CD4-positive, alpha-beta T cell treated with Interleukin-15 for 1 hour (primary cell): ENCODE results near the gene DTX4.
"Not testable (repeated sequence)": the region's sequence is repeated elsewhere in the genome, so short reads cannot be mapped to it uniquely, and the experiment has no call there.

ENCODE experiments used
- DNase-seq: peaks from one replicate; pipeline ENCODE4 v3.0.0-alpha.2; 2020

DTX4 gene

DNA sequence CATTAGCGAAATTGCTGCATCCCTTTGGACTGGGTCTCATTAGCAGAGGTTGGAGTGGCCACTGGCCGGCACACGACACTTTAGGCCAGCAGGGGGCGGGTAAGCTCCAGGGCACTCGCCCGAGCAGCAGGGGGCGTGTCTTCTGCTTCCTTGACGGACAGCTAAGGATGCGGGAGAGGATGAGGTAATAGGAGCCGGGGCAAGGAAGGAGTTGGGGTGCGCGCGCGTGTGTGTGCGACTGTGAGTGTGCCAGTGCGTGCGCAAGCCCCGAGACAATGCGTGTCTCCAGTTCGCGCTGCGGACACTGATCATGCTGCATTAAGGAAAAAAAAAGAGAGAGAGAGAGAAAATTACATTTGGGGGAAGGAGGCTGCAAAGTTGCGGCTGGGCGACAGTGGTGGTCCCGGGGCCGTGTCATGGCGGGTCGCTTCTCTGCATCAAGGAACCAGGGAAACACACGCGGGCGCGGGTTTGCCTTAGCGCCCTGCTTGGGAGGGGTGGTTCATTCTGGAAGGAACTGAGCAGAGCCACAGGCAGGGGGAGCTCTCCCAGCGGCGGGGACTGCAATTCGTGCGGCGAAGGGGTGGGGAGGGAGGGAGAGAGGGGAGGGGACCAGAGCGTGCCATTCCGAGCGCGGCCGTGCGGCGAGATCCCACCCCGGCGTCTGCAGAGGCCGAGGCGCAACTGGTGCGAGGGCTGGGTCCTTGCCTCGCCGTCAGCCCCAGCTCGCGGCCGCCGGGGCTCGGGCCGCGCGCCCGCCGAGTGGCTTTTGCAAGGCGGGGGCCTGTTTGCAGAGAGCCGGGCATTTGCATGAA lies at the start of gene DTX4:
DTX4 (plus strand) TSS at position 625 of the 815 bp plus-strand sequence. CDS start 464 bp downstream, outside the sequence.
- peak; percentile 87 for DNase-seq

DNA sequence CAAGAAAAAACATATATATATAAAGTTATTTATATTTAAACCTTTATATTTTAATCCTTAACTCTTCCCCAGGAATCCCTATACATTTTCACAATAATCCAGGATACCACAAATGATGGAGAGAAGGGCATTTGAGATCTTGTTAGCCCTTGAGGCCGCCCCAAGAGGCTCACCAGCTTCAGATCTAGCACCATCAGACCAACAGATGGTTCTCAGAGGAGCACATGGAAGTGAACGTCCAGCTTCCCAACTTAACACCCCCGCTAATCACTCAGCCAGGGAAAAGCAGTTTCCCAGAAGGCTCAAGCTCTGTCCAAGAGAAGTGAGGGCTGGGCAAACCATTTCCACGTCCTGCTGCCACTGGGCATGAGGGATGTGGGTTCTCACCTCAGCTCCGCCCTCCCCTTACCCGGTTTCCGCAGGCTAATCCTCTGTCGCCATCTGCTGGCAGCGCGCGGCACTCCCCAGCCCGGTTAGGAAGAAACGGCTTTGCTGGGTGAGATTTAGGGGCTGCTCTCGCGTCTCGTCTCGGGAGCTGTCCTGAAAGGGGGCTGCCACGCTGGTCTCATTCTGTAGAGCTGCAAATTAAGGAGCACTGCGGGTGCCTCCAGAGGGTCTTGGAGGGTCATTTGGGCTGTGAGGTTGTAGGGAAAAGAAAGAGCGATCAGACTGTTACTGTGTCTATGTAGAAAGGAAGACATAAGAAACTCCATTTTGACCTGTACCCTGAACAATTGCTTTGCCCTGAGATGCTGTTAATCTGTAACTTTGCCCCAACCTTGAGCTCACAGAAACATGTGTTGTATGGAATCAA lies 36.1 kb upstream of the DTX4 start:
- peak; percentile 84 for DNase-seq

DNA sequence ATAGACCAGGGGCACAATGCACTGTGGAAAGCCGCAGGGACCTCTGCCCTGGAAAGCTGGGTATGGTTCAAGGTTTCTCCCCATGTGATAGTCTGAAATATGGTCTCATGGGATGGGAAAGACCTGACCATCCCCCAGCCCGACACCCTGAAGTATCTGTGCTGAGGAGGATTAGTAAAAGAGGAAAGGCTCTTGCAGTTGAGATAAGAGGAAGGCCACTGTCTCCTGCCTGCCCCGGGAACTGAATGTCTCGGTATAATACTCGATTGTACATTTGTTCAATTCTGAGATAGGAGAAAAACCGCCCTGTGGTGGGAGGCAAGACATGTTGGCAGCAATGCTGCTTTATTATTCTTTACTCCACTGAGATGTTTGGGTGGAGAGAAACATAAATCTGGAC lies 35.4 kb upstream of the DTX4 start:
- not testable (repeated sequence) for DNase-seq

GRCh38 chr11:59137190-59137589 lies 34.7 kb upstream of the DTX4 start:
- no peak for DNase-seq

DNA sequence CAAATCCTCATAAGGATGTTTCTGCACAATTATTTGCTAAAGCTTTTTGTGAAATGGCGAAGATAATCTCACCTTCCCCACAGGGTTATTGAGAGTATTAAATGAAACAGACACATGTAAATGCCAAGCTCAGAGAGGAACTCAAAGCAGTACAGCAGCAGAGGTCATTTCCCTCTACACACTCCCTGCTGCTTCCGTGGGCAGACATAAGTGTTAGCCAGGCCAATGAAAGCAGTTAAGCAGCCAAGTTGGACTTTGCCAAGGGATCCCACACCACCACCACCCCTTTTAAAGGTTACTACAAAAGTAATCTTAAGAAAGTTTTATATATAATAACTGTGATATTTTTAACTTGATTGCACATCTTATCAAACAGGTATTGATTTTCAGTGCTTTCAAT lies 33.3 kb upstream of the DTX4 start:
- no peak for DNase-seq

DNA sequence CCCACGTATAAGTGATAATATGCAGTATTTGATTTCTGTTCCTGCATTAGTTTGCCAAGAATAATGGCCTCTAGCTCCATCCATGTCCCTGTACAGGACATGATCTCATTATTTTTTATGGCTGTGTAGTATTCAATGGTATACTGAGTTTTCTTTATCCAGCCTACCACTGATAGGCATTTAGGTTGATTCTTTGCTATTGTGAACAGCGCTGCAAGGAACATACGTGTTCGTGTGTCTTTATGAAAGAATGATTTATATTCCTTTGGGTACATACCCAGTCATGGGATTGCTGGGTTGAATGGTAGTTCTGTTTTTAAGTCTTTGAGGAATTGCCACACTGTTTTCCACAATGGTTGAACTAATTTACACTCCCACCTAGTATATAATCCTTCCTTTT lies 30.7 kb upstream of the DTX4 start:
- DNase-seq, result no peak

- no peak for DNase-seq
These were observed 30.1 kb upstream of the DTX4 start for GRCh38 chr11:59141673-59142460.

GRCh38 chr11:59142530-59143507 lies 29.1 kb upstream of the DTX4 start, which contains the start of gene FAM111A:
Gene FAM111A (plus strand): TSS chr11:59142856. CDS start chr11:59148873, 6,017 bp downstream.
- DNase-seq, result peak; percentile 85

- DNase-seq, result no peak
These were observed 27.8 kb upstream of the DTX4 start for GRCh38 chr11:59144096-59144495.

GRCh38 chr11:59144579-59145345 lies 27.2 kb upstream of the DTX4 start:
- DNase-seq, result peak; percentile 76

- no peak for DNase-seq
These were observed 26.4 kb upstream of the DTX4 start for GRCh38 chr11:59145534-59145933.

GRCh38 chr11:59151761-59152160 lies 20.2 kb upstream of the DTX4 start:
- DNase-seq, result no peak

GRCh38 chr11:59152312-59152951 lies 19.5 kb upstream of the DTX4 start:
- no peak for DNase-seq

- DNase-seq, result no peak
These were observed 17.3 kb upstream of the DTX4 start for GRCh38 chr11:59154610-59155009.

DNA sequence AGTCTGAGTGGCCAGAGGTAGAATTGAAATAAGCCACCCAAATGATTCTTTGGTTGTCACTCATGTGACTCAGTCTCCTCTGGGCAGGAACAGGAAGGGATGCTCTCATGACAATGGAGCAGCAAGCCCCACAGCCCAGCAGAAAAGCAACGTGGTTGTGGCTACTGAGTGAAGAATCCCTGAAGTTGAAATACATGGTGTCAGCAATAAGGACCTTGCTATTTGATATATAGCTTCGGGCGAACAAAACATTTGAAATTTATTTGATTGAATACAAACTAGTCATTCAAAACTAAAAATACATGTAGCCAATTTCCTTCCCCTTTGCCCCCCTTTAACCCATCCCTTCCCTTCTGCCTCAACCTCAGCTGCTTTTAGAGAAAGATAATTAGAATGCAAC lies 14.5 kb upstream of the DTX4 start:
- no peak for DNase-seq

DNA sequence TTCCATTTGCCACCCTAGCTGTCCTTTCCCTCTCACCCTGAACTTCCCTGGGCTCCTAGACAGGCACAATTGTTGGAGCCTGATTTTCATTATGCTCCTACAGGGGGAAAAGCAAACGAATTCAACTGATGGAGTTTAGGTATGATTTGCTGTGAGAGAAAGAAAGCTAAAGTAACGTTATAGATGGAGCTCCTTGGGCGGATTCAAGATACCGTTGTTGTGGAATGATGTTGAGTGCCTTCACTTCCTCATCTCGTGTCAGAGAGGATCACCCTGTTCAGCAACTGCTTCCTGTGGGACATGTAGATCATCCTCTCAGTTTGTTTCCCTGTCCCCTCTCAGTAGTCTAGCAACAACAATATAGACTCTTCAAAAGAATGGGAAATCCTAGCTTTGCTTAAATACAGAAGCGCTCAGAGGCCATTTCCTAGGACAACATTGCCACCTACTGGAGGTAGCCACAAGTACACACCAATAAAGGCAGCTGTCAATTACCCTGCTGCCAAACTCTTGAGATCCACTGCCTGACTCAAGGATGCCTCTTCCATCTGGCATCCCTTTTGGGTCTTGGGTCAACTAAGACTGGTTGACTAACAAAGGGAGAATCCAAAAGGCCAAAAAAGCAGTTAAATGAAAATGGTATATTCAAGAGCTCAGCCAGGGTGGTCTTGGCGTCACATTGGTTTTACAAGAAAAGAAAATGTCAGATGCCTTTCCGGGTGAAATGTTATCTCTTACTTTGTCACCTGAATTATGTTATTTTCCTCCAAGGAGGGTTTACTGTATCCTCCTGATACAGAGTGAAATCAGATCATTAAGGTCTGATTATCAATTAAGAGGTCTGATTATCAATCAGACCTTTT lies 13.5 kb upstream of the DTX4 start:
- peak; percentile 69 for DNase-seq

DNA sequence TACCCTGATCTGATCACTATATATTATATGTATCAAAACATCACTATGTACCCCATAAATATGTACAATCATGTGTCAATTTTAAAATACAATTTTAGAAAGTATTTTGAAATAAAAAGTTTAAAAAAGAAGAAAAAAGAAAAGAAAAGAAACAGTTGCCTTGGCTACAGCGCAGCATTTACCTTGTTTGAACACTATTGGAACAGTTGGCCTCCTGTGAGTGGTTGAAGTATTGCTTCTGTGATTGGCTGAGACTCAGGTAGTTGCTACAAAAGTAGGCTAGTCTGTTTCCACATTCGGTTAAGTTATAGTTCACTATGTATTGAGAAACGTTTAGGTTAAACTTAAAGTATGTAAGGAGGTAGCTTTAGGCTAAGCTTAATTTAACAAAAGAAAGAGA lies 7.9 kb upstream of the DTX4 start:
- no peak for DNase-seq

- DNase-seq, result peak; percentile 30
These were observed 580 bp downstream of the DTX4 start for GRCh38 chr11:59172345-59173079.
